DMS153 treated with DMSO at 0.1 percent for 48 hours (cell line): ENCODE results near the gene SLC1A7.

Source experiments
- DNase-seq: peaks from one replicate; lab custom pipeline; 2025; ENCODE audit not compliant: unreplicated experiment; lab: John Stamatoyannopoulos, UW

The SLC1A7 gene

DNA sequence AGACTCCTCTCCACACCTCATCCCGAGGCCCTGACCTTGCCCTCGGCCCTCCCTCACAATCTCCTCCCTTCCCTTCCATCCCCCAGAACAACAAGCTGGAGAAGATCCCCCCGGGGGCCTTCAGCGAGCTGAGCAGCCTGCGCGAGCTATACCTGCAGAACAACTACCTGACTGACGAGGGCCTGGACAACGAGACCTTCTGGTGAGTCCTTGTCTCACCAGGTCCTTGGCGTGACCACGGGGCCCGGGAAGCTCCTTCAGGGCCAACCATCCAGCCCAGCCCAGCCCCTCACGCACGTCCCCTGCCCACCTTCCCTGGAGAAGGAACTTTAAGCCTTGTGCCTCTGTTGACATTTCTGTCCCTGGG lies 64.9 kb downstream of the SLC1A7 start:
- no peak for DNase-seq

DNA sequence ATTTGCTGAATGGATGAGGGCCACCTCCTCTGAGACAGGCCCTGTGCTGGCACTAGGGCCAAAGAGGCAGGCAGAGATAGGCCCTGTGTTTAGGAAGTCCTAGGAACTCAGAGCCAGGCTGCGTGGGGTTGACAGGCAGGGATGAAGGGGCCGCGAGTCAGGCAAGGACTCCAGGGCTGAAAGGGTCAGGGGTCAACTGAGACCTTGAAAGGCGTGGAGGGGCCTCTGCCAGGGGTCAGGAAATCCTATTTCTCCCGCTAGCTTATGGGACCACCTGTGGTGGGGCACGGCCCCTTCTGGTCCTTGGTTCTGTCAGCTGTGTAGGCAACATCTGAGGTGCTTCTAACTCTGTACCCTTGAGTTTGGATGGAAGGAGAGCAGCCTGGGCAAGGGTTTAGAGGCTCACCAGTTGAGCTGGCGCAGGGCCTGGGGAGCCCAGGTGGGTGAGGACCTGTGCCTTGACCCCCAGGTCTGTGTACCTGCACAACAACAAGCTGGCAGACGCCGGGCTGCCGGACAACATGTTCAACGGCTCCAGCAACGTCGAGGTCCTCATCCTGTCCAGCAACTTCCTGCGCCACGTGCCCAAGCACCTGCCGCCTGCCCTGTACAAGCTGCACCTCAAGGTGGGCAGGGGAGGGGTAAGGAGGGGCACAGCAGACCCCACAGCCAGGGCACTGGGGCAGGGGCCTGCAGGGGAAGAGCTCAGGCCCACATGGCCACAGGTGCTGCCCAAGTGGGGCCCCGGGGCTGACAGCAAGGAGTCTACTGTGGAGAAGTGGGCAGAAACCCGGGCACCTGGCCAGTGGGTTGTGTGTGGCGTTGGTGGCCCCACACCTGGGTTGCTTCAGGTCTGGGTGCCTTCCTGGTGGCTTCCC lies 65.5 kb downstream of the SLC1A7 start:
- no peak for DNase-seq

GRCh38 chr1:53076165-53076564 lies 66.3 kb downstream of the SLC1A7 start:
- no peak for DNase-seq

GRCh38 chr1:53075761-53076163 lies 66.7 kb downstream of the SLC1A7 start:
- no peak for DNase-seq

DNA sequence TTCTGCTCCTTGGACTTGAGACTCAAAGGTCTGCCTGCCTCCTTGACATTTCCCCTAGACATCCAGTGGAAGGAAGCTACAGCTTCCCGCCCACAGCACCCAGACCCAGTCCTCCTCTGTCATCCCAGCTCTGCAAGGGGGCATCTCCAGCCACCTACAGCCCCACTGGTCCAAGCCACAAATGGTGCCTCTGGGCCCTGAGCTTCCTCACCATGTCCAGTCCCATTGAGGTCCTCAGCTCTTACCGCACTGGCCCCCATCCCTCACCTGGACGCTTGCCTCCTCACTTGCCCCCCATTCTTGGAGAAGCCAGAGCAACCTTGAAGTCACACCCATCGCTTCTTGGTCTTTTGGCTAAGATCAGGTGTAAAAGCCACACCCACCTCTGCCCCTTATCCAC lies 67.2 kb downstream of the SLC1A7 start:
- no peak for DNase-seq

DNA sequence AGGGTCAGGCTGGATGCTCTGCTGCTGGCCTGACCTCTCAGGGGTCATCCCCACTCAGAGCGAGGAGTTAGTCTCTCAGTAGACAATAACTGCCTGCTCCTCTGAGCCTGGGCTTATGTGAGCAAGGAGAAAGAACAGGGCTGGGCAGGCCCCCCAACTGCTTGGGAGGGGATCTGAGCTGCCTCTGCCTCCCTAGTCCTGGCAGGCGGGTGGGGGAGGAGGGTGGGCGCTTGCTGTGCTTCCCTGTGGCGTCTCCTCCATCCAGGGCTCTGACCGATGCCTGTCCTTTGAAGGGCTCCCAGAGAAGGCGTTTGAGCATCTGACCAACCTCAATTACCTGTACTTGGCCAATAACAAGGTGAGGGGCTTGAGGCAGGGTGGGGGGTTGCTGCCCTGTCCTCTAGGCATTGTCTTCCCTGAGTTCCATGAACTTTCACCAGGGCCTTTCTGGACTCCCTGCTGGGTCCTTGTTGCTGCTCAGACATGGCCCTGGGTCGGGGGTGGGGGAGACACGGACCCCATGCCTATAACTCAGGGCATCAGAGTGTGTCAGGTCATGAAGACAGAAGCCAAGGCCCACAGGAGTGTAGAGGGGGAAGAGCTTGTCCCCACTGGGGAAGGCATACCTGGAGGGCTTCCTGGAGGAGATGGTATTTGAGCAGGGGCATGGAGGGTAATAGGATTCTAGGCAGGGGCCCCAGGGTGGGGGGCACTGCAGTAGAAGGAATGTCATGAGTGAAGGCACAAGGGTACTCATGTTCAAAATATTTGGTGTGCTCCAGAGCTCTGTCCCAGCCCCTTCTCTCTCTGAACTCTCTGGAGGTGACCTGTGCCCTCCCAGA lies 67.9 kb downstream of the SLC1A7 start:
- DNase-seq = no peak

GRCh38 chr1:53073868-53074311 lies 68.5 kb downstream of the SLC1A7 start:
- DNase-seq = no peak

- DNase-seq = no peak
Observed at GRCh38 chr1:53073287-53073686, 69.2 kb downstream of the SLC1A7 start.

GRCh38 chr1:53071915-53072314 lies 70.5 kb downstream of the SLC1A7 start:
- no peak for DNase-seq

DNA sequence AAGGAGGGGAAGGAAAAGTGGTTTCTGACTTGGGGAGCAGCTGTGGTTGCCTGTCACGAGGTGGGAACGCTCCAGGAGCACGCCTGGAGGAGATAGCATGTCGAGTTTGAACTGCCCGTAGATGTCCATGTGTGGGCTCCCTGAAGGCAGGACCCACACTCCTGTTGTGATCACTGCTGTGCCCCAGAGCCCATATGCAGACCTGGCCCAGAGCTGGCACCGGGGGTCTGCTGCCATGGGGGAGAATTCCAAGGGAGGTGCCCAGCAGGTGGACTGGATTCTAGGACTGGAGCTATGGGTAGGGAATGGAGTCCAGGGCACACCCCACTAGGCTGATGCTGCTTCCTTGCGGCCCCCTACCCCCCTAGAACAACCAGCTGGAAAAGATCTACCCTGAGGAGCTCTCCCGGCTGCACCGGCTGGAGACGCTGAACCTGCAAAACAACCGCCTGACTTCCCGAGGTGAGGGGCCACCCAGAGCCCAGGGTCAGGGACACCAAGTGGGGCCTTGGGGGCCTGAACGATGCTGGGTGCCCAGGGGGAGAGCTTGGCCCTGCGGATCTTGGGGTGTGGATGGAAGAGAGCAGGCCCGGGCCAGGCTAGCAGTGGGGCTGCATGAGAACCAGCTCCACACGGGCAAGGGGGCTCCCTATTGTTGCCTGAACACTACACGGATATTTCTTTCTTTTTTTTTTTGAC lies 71.1 kb downstream of the SLC1A7 start:
- no peak for DNase-seq

- DNase-seq = no peak
Observed at GRCh38 chr1:53070621-53071020, 71.8 kb downstream of the SLC1A7 start.

DNA sequence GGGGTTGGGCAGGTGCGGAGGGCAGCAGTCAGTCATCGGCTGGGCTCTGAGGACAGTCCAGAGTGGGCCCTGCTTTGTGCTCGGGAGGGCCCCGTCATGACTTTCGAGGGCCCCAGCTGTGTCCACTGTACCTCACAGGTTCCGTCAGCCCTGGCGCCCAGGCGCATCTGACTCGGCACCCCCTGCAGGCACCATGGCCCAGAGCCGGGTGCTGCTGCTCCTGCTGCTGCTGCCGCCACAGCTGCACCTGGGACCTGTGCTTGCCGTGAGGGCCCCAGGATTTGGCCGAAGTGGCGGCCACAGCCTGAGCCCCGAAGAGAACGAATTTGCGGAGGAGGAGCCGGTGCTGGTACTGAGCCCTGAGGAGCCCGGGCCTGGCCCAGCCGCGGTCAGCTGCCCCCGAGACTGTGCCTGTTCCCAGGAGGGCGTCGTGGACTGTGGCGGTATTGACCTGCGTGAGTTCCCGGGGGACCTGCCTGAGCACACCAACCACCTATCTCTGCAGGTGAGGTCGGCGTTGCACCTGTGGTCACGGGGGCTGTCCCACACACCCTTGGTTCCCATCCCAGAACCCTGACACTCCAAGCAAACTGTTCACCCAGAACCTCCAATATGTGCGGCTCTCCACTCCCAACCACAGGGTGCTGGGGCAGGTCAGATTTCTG lies 72.6 kb downstream of the SLC1A7 start:
- no peak for DNase-seq

DNA sequence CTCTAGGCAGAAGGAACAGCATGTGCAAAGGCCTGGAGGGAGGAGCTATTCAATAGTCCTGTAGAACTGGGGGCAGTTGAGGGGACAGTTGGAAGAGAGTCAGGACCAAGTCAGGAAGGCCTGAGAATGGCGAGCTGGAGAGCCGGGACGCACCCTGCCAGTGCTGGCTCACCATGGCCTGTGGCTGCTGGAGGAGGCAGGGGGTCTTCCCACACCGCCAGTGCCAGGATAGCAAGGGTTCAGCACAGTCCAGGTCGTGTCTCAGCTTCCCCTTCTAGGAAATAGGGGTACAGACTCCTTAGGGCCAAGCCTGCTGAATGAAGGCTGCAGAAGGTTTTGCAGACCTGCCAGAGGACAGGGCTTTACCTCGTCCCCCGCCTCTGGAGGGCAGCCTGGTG lies 73.2 kb downstream of the SLC1A7 start:
- DNase-seq = no peak

GRCh38 chr1:53068314-53069099 lies 73.9 kb downstream of the SLC1A7 start:
- DNase-seq = no peak

DNA sequence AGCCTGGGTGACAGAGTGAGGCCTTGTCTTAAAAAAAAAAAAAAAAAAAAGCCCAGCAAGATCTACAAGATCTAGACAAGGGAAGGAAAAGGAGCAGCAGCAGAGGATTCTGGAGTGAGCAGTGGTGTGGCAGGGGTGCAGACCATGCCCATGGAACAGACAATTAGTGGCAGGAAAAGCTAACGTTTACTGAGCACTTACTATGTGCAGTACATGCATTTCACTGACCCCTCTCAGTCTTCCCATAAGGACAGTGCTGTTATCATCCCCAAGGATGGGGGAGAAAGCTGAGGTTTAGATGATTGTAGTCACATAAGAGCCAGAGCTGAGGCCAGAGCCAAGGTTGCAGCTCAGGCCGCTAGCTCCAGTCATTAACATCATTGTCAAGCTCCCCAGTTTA lies 74.6 kb downstream of the SLC1A7 start:
- no peak for DNase-seq

GRCh38 chr1:53066891-53067738 lies 75.3 kb downstream of the SLC1A7 start:
- no peak for DNase-seq

DNA sequence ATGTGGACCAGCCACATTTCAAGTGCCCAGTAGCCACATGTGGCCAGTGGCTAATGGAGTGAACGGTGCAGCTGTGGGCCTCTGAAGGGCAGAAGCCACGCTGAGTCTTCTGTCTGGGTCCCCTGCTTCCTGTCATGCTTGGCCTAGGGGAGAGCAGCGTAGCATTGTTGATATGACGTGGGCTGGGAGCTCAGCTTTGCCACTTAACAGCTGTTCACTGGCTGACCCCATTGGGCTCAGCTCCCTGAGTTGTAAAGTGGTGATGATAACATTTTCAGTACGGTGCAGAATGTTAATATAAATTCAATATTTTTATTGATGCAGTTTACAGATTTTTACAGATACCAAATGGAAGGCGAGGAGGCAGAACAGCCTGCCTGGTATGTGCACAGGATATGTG lies 76.0 kb downstream of the SLC1A7 start:
- DNase-seq = no peak

DNA sequence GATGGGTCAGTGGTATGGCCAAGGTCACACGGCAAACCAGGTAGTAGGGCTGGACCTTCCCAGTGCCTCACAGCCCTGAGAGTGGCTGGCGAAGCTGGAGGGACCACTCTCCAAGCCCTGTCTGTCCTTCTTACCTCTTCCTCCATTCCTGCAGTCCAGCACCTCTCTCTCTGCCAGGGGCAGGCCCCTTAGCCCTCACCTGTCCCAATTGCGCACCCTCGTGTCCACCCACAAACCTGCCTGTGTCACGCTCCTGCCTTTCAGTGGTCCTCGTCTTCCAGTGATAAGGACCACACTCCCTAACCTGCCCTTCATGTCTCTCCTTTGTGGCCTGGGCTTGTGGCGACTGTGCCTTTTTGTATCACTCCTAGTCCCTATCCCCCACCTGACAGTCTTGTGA lies 77.0 kb downstream of the SLC1A7 start:
- no peak for DNase-seq

DNA sequence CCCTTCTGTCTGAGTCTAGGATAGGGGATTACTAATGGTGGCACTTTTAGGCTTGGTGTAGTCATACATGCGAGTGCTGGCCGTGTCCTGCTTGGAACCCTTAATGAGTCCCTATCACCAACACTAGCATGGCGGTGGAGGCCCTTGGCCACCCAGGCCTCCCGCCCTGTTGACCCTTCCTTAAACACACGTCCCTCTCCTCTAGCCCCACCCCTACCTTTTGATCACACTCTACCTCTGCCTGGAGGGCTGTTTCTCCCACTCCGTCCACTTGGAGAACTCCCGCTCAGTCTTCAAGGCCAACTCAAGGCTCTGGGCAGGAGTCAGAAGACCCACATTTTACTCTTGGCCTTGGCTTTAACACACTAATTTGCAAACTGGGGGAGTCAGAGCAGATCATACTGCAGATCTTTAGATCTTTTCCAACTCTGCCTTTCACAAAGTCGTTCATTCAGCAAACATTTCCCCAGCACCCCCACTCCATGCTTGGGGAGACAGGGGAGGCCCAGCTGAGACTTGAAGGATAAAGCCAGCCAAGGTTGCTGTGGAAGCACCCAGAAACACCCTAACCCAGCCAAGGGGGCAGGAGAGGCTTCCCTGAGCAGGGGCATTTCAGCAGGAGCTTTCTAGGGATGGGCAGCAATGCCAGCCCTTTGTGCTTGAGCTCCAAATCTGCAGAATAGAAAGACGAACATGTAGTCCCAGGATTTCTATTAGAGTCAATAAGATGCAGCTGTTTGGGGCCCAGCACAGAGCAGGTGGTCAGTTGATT lies 78.5 kb downstream of the SLC1A7 start:
- DNase-seq = no peak
